GM23338 (cell line): ENCODE data around the gene CYP1A2. TPM values are rescaled to one million over a fixed set of nuclear protein-coding genes. Genes with fewer than 3 reads are reported as not detected.

Source experiments
- ATAC-seq: fragments of 200-7000 bp; cut with Tn5 transposase; 3 replicates; pipeline ENCODE4 v1.9.1; 2020
- DNase-seq: peaks from one replicate; pipeline ENCODE4 v3.0.0-alpha.2; 2015; ENCODE audit warnings: low spot score
- H2AFZ ChIP-seq: fragments of 200-600 bp; sonication (generic); 2 replicates; pipeline ENCODE4 v1.8.0; 2016; ENCODE audit warnings: antibody characterized with exemption, mild to moderate bottlenecking, moderate library complexity
- H3F3A ChIP-seq: fragments of 200-600 bp; sonication (generic); replicated peaks from 2 replicates; pipeline ENCODE4 v1.8.0; 2017; ENCODE audit warnings: antibody characterized with exemption, mixed run types, low read depth
- H3K27ac ChIP-seq: fragments of 200-600 bp; sonication (generic); 2 replicates; pipeline ENCODE4 v1.6.1; 2016; ENCODE audit warnings: low read depth
- H3K27me3 ChIP-seq: fragments of 200-600 bp; sonication (generic); 2 replicates; pipeline ENCODE4 v1.8.0; 2016; ENCODE audit warnings: mild to moderate bottlenecking, mixed run types, moderate library complexity; ENCODE audit not compliant: insufficient read depth
- H3K36me3 ChIP-seq: fragments of 200-600 bp; sonication (generic); 2 replicates; pipeline ENCODE4 v1.8.0; 2016; ENCODE audit warnings: mild to moderate bottlenecking; ENCODE audit not compliant: insufficient read depth
- H3K4me1 ChIP-seq: fragments of 200-600 bp; sonication (generic); 2 replicates; pipeline ENCODE4 v1.8.0; 2016; ENCODE audit warnings: mild to moderate bottlenecking, moderate library complexity; ENCODE audit not compliant: insufficient read depth
- H3K4me2 ChIP-seq: fragments of 200-600 bp; sonication (generic); 2 replicates; pipeline ENCODE4 v1.7.1; 2017; ENCODE audit warnings: mixed run types
- H3K4me3 ChIP-seq: fragments of 200-600 bp; sonication (generic); 2 replicates; pipeline ENCODE4 v1.6.1; 2016; ENCODE audit warnings: mixed run types
- H3K79me2 ChIP-seq: fragments of 200-600 bp; sonication (generic); replicated peaks from 2 replicates; pipeline ENCODE4 v1.8.0; 2017; ENCODE audit warnings: mild to moderate bottlenecking; ENCODE audit not compliant: insufficient read depth
- H3K9me2 ChIP-seq: fragments of 200-600 bp; sonication (generic); 2 replicates; pipeline ENCODE4 v1.8.0; 2017; ENCODE audit not compliant: insufficient read depth
- H4K20me1 ChIP-seq: fragments of 200-600 bp; sonication (generic); replicated peaks from 2 replicates; pipeline ENCODE4 v1.8.0; 2017; ENCODE audit warnings: mild to moderate bottlenecking; ENCODE audit not compliant: insufficient read depth
- H3K27ac Mint-ChIP-seq: 2 replicates; pipeline ENCODE4 v1.8.0; 2020; ENCODE audit warnings: inconsistent platforms, mild to moderate bottlenecking, moderate library complexity, mixed read lengths
- H3K27me3 Mint-ChIP-seq: 3 replicates; pipeline ENCODE4 v1.8.0; 2022; ENCODE audit warnings: low read depth, mild to moderate bottlenecking, moderate library complexity, mixed read lengths, inconsistent platforms; ENCODE audit not compliant: insufficient read depth, poor library complexity
- H3K36me3 Mint-ChIP-seq: 3 replicates; pipeline ENCODE4 v1.8.0; 2021; ENCODE audit warnings: low read depth, mild to moderate bottlenecking, inconsistent platforms, moderate library complexity, mixed read lengths
- H3K4me1 Mint-ChIP-seq: 3 replicates; pipeline ENCODE4 v1.8.0; 2020; ENCODE audit warnings: mild to moderate bottlenecking, inconsistent platforms, mixed read lengths
- H3K4me3 Mint-ChIP-seq: 3 replicates; pipeline ENCODE4 v1.8.0; 2021; ENCODE audit warnings: moderate library complexity, mild to moderate bottlenecking, inconsistent platforms, mixed read lengths
- H3K9me3 Mint-ChIP-seq: 3 replicates; pipeline ENCODE4 v1.8.0; 2020; ENCODE audit warnings: moderate library complexity, mild to moderate bottlenecking, inconsistent platforms, mixed read lengths
- EZH2 ChIP-seq: fragments of 200-600 bp; sonication (generic); IDR thresholded peaks from one replicate; pipeline ENCODE4 v1.8.0; 2017; ENCODE audit warnings: antibody characterized with exemption, mild to moderate bottlenecking, low read depth; ENCODE audit not compliant: unreplicated experiment
- JUNB ChIP-seq: IDR thresholded peaks from one replicate; pipeline ENCODE4 v1.6.1; 2016; ENCODE audit warnings: antibody characterized with exemption; ENCODE audit not compliant: unreplicated experiment
- NANOG ChIP-seq: IDR thresholded peaks from 2 replicates; pipeline ENCODE4 v1.6.1; 2016; ENCODE audit warnings: antibody characterized with exemption, borderline replicate concordance
- POLR2AphosphoS5 ChIP-seq: IDR thresholded peaks from 2 replicates; pipeline ENCODE4 v1.6.1; 2016; ENCODE audit warnings: antibody characterized with exemption, low read depth
- STAT1 ChIP-seq: IDR thresholded peaks from one replicate; pipeline ENCODE4 v1.6.1; 2016; ENCODE audit warnings: antibody characterized with exemption; ENCODE audit not compliant: unreplicated experiment
- ZNF114 ChIP-seq: fragments of 250-450 bp; sonication (Bioruptor Pico); IDR thresholded peaks from 2 replicates; pipeline ENCODE4 v1.5.0; 2020; ENCODE audit warnings: mild to moderate bottlenecking, moderate library complexity
- ZNF331 ChIP-seq: fragments of 250-450 bp; sonication (Bioruptor Pico); IDR thresholded peaks from 2 replicates; pipeline ENCODE4 v1.5.0; 2020; ENCODE audit warnings: low read depth, mild to moderate bottlenecking, moderate library complexity
- polyA plus RNA-seq: library from polyadenylated mRNA; unstranded; fragments of >200 nt; fragmentation: Nextera tagmentation; extraction: Ambion mirVana; gene quantifications from 2 replicates; pipeline ENCODE4 v1.2.1, GENCODE V29; 2016
- total RNA-seq: library from RNA; depleted of rRNA; stranded (reverse); fragments of >200 nt; shearing (Covaris generic); gene quantifications from 2 replicates; pipeline ENCODE4 v1.2.3, GENCODE V29; 2014
- TF ChIP-seq, protein P1 (sequence below): IDR thresholded peaks from 2 replicates; pipeline ENCODE4 v1.6.1; 2016; ENCODE audit warnings: antibody characterized with exemption
- TF ChIP-seq, protein P2 (sequence below): fragments of 250-450 bp; sonication (Bioruptor Pico); IDR thresholded peaks from 2 replicates; pipeline ENCODE4 v1.5.0; 2020; ENCODE audit warnings: mild to moderate bottlenecking, moderate library complexity
- TF ChIP-seq, protein P3 (sequence below), 2 experiments: fragments of 200-600 bp in 1 of 2; sonication (generic) in 1 of 2; conservative IDR thresholded peaks; 2 replicates each; pipeline versions ENCODE4 v1.5.1 to v1.6.1; 2016 to 2017; ENCODE audit warnings: antibody characterized with exemption in 2 of 2, low read depth in 2 of 2, mild to moderate bottlenecking in 2 of 2, moderate library complexity in 1 of 2
- TF ChIP-seq, protein P4 (sequence below): IDR thresholded peaks from one replicate; pipeline ENCODE4 v1.6.1; 2018; ENCODE audit warnings: antibody characterized with exemption; ENCODE audit not compliant: unreplicated experiment

Gene CYP1A2
- total and polyA plus RNA-seq, 2 experiments from 2014 or later, result not detected

DNA sequence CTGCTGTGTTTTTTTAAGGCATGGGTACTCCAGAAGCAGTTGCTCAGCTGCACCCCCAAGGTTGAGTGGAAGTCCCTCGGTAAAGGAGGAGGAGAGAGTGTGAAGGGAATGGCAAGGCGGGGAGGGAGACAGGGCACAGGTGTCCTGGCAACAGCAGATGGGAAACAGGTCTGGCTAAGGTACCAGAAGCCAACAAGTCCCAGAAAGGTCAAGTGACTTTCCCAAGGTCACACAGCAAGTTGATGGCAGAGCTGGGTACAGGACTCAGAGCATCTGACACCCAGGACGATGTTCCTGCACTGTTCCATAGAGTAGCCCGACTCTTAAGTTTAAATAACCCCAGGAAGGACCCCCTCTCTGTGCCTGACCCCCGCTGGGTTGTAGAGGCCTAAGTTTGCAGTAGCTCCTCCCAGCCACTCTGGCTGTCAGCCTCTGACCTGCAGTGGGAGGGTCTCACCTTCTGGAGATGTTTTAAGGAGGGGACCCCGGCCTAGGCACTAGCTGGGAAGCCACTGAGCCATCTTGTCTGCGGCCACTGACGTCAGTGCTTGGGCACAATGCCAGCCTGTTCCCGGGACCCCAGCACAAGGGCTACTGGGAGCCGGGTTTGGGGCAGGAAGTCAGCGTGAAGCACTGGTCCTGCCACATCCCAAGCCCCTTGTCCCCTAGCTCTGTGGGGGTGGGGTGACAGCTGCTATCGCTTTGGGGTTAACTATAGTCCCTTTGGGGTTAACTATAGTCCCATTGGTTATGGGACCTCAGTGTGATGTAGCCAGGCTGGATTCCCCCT lies 43.8 kb downstream of the CYP1A2 start:
- no peaks in the 10 kb centered on the region for H3K36me3 ChIP-seq
- peaks cover 31% of the 10 kb centered on the region for H3K4me1 Mint-ChIP-seq
- peaks cover 16% of the 10 kb centered on the region for H3K79me2 ChIP-seq
- H4K20me1 ChIP-seq, result peaks cover 46% of the 10 kb centered on the region
- H3K4me2 ChIP-seq, result no peak overlapping the region
- H3K27me3 Mint-ChIP-seq, result peaks cover 23% of the 10 kb centered on the region
- TF ChIP-seq, protein P1, sequence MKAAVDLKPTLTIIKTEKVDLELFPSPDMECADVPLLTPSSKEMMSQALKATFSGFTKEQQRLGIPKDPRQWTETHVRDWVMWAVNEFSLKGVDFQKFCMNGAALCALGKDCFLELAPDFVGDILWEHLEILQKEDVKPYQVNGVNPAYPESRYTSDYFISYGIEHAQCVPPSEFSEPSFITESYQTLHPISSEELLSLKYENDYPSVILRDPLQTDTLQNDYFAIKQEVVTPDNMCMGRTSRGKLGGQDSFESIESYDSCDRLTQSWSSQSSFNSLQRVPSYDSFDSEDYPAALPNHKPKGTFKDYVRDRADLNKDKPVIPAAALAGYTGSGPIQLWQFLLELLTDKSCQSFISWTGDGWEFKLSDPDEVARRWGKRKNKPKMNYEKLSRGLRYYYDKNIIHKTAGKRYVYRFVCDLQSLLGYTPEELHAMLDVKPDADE, result no peak
- TF ChIP-seq JUNB (no peak), POLR2AphosphoS5 (no peak), EZH2 (no peak), ZNF331 (no peak), NANOG (no peak), ZNF114 (CRISPR knock-in tag) (no peak), STAT1 (no peak)
- TF ChIP-seq, protein P2, sequence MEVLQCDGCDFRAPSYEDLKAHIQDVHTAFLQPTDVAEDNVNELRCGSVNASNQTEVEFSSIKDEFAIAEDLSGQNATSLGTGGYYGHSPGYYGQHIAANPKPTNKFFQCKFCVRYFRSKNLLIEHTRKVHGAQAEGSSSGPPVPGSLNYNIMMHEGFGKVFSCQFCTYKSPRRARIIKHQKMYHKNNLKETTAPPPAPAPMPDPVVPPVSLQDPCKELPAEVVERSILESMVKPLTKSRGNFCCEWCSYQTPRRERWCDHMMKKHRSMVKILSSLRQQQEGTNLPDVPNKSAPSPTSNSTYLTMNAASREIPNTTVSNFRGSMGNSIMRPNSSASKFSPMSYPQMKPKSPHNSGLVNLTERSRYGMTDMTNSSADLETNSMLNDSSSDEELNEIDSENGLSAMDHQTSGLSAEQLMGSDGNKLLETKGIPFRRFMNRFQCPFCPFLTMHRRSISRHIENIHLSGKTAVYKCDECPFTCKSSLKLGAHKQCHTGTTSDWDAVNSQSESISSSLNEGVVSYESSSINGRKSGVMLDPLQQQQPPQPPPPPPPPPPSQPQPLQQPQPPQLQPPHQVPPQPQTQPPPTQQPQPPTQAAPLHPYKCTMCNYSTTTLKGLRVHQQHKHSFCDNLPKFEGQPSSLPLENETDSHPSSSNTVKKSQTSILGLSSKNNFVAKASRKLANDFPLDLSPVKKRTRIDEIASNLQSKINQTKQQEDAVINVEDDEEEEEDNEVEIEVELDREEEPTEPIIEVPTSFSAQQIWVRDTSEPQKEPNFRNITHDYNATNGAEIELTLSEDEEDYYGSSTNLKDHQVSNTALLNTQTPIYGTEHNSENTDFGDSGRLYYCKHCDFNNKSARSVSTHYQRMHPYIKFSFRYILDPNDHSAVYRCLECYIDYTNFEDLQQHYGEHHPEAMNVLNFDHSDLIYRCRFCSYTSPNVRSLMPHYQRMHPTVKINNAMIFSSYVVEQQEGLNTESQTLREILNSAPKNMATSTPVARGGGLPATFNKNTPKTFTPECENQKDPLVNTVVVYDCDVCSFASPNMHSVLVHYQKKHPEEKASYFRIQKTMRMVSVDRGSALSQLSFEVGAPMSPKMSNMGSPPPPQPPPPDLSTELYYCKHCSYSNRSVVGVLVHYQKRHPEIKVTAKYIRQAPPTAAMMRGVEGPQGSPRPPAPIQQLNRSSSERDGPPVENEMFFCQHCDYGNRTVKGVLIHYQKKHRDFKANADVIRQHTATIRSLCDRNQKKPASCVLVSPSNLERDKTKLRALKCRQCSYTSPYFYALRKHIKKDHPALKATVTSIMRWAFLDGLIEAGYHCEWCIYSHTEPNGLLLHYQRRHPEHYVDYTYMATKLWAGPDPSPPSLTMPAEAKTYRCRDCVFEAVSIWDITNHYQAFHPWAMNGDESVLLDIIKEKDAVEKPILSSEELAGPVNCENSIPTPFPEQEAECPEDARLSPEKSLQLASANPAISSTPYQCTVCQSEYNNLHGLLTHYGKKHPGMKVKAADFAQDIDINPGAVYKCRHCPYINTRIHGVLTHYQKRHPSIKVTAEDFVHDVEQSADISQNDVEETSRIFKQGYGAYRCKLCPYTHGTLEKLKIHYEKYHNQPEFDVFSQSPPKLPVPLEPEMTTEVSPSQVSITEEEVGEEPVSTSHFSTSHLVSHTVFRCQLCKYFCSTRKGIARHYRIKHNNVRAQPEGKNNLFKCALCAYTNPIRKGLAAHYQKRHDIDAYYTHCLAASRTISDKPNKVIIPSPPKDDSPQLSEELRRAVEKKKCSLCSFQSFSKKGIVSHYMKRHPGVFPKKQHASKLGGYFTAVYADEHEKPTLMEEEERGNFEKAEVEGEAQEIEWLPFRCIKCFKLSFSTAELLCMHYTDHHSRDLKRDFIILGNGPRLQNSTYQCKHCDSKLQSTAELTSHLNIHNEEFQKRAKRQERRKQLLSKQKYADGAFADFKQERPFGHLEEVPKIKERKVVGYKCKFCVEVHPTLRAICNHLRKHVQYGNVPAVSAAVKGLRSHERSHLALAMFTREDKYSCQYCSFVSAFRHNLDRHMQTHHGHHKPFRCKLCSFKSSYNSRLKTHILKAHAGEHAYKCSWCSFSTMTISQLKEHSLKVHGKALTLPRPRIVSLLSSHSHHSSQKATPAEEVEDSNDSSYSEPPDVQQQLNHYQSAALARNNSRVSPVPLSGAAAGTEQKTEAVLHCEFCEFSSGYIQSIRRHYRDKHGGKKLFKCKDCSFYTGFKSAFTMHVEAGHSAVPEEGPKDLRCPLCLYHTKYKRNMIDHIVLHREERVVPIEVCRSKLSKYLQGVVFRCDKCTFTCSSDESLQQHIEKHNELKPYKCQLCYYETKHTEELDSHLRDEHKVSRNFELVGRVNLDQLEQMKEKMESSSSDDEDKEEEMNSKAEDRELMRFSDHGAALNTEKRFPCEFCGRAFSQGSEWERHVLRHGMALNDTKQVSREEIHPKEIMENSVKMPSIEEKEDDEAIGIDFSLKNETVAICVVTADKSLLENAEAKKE (CRISPR knock-in tag), result no peak
- TF ChIP-seq, protein P3, sequence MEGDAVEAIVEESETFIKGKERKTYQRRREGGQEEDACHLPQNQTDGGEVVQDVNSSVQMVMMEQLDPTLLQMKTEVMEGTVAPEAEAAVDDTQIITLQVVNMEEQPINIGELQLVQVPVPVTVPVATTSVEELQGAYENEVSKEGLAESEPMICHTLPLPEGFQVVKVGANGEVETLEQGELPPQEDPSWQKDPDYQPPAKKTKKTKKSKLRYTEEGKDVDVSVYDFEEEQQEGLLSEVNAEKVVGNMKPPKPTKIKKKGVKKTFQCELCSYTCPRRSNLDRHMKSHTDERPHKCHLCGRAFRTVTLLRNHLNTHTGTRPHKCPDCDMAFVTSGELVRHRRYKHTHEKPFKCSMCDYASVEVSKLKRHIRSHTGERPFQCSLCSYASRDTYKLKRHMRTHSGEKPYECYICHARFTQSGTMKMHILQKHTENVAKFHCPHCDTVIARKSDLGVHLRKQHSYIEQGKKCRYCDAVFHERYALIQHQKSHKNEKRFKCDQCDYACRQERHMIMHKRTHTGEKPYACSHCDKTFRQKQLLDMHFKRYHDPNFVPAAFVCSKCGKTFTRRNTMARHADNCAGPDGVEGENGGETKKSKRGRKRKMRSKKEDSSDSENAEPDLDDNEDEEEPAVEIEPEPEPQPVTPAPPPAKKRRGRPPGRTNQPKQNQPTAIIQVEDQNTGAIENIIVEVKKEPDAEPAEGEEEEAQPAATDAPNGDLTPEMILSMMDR (conservative IDR thresholded peaks at IDR 0.05; ENCODE audit: low read depth in 2 of 2), result no peak
- TF ChIP-seq, protein P4, sequence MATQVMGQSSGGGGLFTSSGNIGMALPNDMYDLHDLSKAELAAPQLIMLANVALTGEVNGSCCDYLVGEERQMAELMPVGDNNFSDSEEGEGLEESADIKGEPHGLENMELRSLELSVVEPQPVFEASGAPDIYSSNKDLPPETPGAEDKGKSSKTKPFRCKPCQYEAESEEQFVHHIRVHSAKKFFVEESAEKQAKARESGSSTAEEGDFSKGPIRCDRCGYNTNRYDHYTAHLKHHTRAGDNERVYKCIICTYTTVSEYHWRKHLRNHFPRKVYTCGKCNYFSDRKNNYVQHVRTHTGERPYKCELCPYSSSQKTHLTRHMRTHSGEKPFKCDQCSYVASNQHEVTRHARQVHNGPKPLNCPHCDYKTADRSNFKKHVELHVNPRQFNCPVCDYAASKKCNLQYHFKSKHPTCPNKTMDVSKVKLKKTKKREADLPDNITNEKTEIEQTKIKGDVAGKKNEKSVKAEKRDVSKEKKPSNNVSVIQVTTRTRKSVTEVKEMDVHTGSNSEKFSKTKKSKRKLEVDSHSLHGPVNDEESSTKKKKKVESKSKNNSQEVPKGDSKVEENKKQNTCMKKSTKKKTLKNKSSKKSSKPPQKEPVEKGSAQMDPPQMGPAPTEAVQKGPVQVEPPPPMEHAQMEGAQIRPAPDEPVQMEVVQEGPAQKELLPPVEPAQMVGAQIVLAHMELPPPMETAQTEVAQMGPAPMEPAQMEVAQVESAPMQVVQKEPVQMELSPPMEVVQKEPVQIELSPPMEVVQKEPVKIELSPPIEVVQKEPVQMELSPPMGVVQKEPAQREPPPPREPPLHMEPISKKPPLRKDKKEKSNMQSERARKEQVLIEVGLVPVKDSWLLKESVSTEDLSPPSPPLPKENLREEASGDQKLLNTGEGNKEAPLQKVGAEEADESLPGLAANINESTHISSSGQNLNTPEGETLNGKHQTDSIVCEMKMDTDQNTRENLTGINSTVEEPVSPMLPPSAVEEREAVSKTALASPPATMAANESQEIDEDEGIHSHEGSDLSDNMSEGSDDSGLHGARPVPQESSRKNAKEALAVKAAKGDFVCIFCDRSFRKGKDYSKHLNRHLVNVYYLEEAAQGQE, result no peak
- H3K9me2 ChIP-seq, result no peaks in the 10 kb centered on the region
- no peak for ATAC-seq
- no peak overlapping the region for H2AFZ ChIP-seq
- H3K27ac ChIP-seq, result no peak overlapping the region
- DNase-seq, result no peak
- no peaks in the 10 kb centered on the region for H3K9me3 Mint-ChIP-seq
- H3K4me1 ChIP-seq, result peaks cover 23% of the 10 kb centered on the region
- no peaks in the 10 kb centered on the region for H3K27me3 ChIP-seq
- H3K27ac Mint-ChIP-seq, result no peak overlapping the region
- no peak overlapping the region for H3K4me3 ChIP-seq
- no peak overlapping the region for H3K4me3 Mint-ChIP-seq
- no peaks in the 10 kb centered on the region for H3K36me3 Mint-ChIP-seq
- peaks cover 7% of the 10 kb centered on the region for H3F3A ChIP-seq
